GM21717 (cell line): ENCODE results near the gene SYNJ2.
"Not testable (repeated sequence)": the region's sequence is repeated elsewhere in the genome, so short reads cannot be mapped to it uniquely, and the experiment has no call there.

Experiments used
- ATAC-seq: cut with Tn5 transposase; IDR thresholded peaks from one replicate; pipeline ENCODE4 v1.9.1; 2021; ENCODE audit warnings: mild to moderate bottlenecking, moderate library complexity; ENCODE audit not compliant: unreplicated experiment

Gene SYNJ2

GRCh38 chr6:157956171-157956730, 25.4 kb upstream of the SYNJ2 start:
- no peak for ATAC-seq

GRCh38 chr6:157959451-157960227, 22.0 kb upstream of the SYNJ2 start:
- no peak for ATAC-seq

GRCh38 chr6:157961153-157961831, 20.4 kb upstream of the SYNJ2 start:
- ATAC-seq: no peak

GRCh38 chr6:157961832-157962575, 19.7 kb upstream of the SYNJ2 start:
- ATAC-seq: no peak

GRCh38 chr6:157962601-157963302, 18.9 kb upstream of the SYNJ2 start:
- no peak for ATAC-seq

GRCh38 chr6:157964100-157964499, 17.6 kb upstream of the SYNJ2 start:
- no peak for ATAC-seq

- no peak for ATAC-seq
These were observed 16.3 kb upstream of the SYNJ2 start for GRCh38 chr6:157965387-157965786.

GRCh38 chr6:157966589-157966977, 15.1 kb upstream of the SYNJ2 start:
- no peak for ATAC-seq

- no peak for ATAC-seq
These were observed 14.6 kb upstream of the SYNJ2 start for GRCh38 chr6:157967020-157967419.

- no peak for ATAC-seq
These were observed 14.2 kb upstream of the SYNJ2 start for GRCh38 chr6:157967486-157967885.

- ATAC-seq: not testable (repeated sequence)
These were observed 9.5 kb upstream of the SYNJ2 start for GRCh38 chr6:157972177-157972576.

GRCh38 chr6:157974341-157974894, 7.2 kb upstream of the SYNJ2 start:
- ATAC-seq: no peak

- ATAC-seq: no peak
These were observed 6.7 kb upstream of the SYNJ2 start for GRCh38 chr6:157974967-157975366.

GRCh38 chr6:157975456-157975855, 6.2 kb upstream of the SYNJ2 start:
- ATAC-seq: no peak

GRCh38 chr6:157976345-157977175, 5.1 kb upstream of the SYNJ2 start:
- ATAC-seq: no peak

GRCh38 chr6:157977176-157977804, 4.4 kb upstream of the SYNJ2 start:
- no peak for ATAC-seq

GRCh38 chr6:157978021-157978783, 3.5 kb upstream of the SYNJ2 start:
- ATAC-seq: no peak
